Measurements from ENCODE around the gene CCM2.

CCM2 gene

DNA sequence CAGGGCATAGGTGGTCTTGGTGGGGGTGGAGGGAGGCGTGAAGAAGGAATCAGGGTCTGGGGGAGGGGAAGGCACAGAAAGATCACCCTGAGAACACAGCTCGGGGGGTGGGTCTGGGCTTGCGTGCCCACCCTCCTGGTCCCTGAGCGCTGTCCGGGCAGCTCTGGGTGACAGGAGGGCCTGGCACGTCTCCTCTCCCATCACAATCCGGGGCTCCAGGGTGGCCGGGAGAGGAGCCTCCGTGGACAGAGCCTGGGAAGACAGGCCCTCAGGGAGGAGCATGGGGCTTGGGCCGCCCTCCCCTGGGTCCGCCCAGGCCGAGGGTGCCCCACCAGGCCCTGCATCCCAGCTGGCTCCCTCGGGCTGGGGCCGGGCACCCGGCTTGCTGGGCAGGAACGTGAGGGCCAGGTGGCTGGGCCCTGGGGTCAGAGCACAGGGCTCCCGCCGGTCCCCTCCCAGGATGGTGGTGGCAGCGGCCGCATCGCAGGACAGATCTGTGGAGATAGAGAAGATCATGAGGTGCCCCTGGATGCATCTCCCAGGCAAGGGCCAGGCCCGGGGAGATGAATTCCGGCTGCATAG, 85.7 kb downstream of the CCM2 start:
- DNase-seq: no peak

DNA sequence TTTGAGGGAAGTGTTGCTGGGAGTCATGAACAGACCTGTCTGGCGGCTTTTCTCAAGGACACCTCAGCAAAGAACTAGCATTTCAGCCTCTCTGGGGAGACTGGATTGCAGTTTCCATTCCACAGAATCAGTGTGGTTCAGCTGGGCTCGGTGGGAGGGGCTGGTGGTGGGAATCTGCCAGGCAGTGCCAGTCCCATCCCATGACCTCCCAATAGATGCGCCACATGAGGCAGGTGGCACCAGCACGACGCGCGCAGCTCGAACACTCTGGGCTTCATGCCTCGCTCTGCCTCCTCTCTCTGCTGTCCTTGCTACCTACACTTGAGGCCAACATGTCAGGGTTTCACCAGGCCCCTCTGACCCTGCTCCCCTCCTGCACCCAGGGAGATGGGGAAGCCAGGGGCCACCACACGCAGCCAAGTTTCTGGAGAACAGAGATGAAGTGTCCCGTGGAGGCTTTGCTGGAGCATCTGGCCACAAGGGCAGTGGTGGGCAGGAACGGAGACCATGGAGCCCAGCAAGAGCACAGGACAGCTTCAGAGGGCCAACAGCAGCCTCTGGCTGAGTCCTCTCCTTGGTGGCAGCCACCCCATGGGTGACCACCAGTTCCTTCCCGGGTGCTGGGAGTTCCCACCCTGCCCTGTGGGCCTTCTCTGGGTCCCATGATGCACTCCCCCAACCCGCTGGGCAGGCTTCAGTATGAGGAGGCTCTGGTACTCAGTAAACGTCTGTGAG, 86.5 kb downstream of the CCM2 start:
- no peak for DNase-seq

DNA sequence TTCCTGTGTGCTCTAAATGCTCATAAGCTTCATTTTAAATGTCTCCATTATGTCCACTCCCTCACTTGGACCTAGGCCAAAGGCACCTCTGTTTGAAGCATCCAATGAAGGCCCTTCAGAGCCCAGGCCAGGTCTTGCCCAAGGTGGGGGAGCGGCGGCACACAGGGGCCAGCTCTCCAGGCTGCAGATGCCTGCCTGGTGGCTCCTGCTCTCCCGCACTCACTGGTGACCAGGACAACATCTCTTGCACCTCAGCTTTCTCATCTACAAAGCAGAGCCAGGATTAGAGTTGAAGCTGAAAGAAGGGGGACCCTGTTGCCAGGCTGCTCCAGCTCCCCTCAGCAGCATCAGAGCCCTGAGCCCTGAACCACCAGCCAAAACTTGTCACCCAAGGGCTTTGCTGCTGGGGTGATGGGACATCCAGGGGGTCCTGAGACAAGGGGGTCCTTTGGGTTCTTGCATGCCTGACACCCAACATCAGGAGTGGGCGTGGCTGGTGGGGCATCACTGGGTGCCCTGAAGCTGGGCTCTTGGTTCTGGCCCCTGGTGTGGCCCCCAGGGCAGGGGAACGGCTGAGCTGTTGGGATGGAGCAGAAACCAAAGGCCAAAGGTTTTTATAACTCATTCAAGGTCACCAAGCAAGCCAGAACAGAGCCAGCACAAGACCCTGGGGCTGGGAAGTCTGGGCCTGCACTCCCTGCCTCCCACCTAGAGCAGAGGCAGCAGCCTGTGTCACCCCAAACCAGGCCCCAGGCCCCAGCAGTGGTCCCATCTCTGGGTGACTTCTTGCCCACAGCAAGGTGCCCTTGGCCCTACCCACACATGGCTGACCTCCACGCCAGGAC, 87.5 kb downstream of the CCM2 start:
- DNase-seq: no peak

DNA sequence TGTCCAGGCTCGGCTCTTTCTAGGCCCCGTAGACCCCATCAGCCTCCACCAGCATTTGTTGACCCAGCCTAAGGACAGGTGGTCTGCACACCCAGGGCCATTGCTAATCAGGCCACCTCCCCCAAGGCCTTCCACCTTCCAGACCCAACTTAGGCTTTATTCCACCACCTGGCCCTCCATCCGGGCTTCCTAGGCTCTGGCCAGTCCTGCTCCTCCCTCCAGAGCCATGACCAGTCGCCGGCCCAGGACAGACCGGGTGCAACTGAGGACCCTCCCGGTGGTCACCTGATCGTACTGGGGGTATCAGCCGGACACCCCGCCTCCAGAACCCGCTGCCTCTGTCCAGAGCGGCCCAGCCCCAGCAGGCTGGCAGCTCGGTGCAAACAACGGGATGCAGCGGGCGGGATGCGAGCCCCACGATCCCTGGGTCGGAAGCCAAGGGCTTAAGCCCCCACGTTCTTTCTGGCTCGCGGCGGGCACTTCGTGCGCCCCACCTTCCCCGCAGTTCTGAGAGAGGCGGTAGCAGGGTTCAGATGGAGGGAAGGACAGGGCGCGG, 88.2 kb downstream of the CCM2 start:
- DNase-seq: no peak

DNA sequence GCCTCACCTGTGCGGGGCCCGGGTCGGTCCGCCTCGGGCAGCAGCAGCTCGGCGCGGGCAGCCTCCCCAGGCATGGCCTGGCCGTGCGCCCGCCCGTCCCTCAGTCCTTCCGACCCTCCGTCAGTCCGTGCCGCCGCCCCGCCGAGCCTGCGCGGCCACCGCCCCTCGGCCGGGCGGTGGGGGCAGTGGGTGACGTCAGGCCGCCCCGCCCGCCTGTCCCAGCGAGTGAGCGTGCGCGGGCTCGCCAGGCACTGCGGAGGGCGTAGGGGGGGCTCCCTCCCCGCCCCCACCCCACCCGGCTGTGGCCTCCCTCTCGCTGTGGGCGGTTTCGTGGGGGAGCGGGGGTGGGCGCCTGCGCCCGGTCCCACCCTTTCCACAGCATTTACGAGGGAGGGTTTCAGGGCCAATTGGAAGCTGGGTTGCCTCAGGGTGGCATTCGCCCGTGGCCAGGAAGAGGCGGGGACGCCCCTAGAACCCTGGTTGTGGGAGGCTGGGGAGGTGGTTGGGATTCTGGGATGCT, 88.9 kb downstream of the CCM2 start, which contains the start of gene NACAD:
Gene NACAD, minus strand, starts transcription at position 149 of the 520 bp plus-strand sequence. Its CDS starts 75 bp downstream, at position 74.
- no peak for DNase-seq

DNA sequence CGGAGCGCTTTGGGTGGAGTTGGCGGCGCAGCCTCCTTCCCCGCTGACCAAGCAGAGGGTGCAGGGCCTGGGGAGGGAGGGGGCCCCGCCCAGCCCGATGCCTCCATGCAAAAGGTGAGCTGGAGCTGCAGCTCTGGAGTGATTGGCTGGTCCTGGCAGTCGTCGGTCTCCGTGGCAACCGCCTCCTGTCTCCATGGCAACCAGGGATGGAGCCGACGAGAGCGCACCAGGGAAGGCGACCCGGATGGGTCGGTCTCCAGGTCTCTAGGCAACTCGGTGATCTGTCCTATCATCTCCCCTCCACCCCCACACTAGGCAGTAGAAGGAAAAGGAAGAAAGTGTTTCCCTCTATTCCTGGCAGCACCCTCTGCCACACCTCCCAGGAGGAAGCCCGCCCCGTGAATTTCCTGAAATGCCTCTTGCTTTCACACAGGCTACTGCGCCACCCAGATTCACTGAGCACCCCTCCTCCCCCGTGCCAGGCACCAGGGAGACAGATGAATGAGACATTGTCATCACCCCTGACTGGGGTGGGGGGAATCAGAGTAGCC, 89.4 kb downstream of the CCM2 start:
- peak; percentile 42 for DNase-seq

DNA sequence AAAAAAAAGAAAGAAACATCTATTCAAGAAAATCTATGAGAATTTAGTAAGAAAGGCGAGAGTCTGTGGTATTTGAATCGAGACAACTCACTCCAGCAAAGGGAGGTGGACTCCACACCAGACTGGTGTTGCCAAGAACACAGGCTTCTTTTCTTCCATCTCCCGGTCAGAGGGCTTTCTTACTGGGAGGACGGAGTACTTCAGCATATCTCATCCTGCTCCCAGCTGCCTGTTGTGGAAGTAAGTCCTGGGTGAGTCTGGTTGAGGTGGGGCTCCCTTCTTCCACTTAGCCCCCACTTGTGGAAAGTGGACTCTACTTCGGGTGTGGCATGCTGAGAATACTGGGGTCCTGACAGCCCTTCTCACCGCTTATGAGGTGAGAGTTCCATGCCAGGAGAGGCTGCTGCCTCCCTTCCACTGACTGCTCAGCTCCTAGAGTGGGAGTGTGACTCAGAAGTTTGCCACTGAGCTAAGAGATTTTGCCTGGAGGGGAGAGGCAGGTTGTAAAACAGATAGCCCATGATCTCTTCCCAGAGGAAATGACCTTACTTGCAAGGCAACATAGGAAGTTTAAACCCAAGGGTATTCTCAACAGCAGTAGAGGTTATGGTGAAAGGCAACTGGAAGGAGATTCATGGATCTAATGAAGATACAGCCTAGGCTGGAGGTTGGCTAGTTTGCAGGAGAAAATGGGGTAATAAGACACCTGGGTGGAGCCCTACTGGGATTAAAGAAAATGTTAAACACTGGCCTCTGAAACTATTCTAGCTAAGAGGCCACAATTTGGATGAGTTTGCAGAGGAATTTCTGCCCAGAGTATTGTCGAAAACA, 92.3 kb downstream of the CCM2 start:
- DNase-seq: no peak

DNA sequence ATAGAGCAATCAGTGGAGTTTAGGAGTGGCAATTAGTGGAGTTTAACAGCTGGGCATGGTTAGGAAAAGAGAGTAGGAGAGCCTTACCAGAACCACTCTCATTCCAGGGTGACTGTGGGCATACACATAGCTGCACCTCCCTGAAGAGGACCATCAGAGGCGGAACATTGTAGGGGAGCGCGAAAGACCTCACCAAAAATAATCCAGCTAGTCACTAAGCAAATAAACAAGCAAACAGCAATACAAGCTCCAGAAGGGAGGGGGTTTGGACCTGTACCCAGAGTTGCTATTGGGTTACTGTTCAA, 92.9 kb downstream of the CCM2 start:
- DNase-seq: no peak

DNA sequence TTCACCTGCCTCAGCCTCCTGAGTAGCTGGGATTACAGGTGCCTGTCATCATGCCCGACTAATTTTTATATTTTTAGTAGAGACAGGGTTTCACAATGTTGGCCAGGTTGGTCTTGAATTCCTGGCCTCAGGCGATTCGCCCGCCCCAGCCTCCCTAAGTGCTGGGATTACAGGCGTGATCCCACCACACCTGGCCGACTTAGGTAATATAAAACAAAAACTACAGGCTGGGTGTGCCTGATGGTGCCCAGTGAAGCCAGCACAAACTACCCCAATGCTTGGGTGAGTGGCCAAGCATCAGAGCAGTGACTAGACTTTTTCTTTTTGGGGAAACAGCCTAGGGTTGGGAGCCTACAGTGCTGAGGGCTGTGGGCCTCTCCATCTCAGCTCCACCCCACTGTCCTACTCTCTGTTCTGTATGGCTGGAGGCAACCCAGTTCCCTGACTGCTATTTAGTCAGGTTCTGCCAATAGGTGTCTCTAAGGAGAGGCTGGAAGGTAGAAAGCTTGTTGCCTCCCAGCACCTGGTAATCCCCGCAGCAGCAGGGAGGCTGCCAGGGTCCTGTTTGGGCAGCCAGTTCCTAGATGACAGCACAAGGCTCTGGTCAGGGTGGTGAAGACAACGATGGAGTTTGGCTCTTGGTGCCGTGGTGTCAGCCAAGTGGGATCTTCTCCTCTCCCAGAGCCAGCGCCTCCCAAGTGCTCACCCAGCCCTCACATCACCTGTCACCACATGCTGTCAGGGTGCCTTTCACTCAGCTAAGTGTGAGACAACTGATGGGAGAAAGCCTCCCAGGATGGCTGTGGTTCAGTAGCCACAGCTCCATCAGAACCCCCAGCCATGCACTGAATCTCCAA, 99.2 kb downstream of the CCM2 start:
- no peak for DNase-seq

DNA sequence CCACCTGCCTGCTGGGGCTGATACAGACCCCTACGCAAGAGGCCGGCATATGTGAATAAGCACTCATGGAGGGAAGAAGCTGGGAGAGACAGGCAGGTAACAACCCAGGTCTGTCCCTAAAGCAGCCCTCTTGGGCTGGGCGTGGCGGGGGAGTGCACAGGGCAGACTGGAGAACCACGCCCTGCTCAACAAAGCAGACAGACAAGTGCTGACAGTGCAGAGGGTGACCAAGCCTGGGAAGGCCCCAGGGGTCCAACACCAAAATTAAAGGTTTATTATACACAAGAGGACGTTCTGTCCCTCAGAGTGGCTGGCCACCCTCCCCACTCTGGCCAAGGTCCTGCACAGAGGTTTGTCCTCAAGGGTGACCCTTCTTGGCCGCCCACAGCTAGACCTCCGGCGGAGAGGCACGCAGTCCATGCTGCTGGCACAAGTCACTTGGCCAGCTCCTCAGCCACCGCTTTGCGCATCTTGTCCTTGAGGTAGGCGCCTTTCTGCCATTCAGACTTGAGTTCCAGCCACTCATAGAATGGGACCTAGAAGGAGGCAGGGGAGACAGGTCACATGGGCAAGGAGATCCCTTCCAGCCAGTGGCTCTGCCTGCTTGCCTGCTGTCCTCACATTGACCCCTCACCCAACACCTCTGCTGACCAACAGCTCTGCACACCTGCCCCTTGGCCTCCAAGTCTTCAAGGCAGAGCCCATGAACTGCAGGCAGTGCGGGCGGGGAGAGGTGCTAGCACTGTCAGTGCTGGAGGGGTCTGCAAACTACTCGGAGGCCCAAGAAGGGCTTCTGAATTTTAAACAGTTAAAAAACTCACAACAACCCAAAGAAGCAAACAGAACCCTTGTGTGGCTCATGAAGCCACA, 100.1 kb downstream of the CCM2 start:
- DNase-seq: no peak

DNA sequence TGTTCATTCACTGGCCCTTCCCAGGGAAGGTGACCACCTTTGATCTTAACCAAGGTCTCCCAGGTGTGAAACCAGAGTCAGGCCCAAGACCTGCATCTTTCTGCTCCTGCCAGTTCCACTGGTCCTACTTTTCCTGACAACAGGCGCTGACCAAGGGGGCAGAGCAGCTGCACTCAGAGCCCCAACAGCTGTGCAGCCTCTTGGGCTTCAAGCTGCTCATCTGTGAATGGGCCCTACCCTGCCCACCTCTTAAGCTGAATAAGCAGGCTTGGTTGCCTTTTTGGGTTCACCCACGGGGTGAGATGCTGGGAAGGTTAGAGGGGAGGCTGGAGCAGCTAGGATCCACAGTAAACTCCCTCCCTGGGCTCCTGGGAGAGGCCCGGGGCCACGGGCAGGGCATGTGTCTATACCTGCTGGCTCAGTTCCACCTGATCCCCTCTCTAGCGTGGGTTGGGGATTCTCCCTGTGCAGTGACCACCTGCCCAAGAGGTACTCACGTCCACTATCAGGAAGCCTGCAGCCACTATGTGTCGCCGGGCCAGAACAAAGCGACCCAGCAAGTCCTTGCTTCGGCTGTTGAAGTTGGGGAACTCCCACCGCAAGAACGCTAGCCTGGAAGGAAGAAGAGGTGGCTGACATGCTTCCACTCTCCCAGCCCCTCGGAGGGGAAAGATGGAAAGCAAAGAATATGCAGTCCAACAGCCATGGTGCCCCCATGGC, 100.9 kb downstream of the CCM2 start:
- DNase-seq: no peak

DNA sequence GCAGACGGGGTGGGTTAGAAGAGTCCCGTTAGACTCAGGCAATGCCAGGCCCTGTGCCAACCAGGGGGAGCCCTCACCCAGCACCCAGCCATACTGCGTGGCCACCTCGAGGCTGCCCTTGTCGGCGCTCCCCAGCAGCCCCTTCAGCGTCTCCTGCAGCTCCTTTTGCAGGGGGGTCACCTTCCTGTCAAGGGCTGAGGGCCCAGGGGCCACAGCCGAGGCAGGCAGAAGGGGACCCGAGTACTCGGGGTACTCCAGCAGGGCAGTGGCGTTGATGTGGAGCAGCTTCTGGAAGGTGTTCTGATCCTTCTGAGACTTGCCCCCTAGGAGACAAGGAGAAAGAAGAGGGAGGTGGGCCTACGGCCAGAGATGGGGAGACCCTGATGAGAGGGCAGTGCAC, 101.7 kb downstream of the CCM2 start:
- no peak for DNase-seq

DNA sequence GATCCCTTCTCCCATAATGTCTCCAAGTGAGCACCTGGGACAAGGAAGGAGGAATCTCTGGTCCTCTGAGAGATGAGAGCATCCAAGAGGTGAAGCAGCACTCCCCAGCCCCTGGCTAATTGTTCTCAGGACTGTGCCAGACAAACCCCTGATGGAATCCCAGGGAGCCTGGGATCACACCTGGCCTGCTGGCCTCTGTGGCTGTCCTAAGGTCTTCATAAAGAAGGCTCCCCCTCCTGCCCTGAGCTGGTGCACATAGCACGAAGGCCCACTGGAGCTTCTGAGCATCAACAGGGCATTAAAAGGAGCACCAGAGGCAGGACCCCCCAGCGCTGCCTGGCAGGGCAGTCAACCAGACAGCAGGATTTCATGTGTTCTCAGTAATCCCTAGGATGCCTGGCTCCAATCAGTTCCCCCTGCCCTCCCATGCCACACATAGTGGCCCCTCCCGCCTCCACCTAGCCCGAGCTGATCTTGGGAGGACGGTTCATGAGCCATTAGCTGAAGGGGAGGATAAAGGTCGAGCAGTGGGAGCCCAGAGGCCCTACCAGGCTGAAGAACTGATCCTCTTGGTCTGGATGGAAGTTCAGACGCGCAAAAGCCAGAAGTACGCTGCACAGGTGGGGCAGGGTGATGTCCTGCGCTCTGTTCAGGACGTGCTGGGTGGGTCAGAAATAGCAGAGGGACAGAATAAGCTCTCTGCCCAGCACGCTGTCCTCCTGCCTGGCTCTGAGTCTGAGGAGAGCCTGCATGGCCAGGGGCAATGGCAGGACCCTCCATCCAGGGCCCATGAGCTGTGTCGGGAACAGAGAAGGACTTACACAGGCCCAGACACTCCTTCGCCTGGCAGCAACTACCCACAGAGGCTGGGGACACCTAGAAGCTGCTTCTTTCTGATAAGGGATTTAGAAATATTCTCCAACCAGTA, 103.0 kb downstream of the CCM2 start:
- no peak for DNase-seq

DNA sequence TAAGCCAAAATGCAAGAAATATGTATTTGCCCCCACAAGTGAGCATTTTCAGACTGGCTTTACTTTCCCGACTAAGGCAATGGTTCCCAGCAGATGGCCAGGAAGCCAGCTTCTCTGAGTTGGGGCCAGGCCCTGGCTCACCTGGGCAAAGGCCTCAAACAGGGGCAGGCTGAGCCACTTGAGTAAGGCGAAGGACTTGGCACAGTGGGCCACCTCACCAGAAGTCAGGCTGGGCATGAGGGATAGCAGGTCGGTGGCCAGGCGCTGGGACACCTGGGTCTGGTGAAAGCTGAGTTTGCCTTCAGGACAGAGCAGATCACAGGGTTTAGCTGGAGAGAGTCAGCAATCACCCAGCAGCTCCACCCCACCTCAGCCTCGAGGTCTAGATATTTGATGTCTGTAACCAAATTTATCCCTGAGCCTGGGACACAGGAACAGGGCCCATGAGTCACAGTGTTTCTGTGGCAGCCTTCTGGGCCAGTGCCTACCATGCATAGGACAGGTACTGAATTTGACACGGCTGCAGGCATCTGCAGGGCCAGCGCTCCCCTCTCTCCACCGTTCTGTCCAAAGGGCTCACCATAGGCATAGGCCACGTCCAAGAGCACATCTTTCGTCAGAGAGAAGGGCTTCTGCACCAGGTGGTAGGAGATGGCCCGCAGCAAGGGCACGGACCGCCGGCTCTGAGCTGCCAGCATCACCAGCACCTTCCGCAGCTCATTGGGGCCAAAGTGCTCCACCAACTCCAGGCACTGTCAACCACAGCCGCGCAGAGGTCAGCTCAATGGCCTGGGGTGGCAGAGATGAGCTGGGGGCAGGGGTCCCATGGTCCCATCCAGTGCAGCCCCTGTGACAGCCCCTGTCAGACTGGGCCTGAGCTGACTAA, 104.2 kb downstream of the CCM2 start:
- DNase-seq: no peak

DNA sequence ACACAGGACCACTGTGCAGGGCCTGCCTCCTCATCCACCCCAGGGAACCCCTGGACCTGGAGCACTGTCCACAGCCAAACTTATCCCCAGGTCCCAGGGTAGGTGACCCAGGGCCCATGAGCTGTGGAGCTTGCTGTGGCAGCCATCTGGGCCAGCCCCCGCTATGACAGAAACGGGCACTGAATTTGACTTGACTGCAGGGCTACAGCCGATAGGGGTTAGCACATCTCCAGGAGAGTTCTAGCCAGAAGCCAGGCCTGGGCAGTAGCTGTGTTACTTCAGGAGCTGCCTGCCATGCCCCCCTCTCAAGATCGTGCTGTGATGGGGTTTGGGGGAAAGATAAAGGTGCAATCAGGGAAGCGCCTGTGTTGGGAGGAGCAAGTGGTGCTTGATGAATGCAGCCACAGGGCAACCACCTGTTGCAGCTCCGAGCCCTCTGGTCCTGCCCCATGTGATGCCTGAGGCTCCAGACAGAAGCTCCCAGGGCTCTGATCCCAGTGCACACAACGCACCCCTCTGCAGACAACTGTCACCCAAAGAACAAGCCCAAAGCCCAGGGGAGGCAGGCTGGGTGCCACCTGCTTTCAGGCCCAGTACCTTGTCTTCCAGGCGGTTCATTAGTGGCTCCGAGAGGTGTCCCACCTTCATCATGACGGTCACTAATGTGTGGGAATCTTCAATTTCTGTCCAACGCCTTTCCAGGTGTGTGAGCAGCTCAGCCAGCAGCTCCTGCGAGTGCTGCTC, 105.0 kb downstream of the CCM2 start:
- DNase-seq: no peak

DNA sequence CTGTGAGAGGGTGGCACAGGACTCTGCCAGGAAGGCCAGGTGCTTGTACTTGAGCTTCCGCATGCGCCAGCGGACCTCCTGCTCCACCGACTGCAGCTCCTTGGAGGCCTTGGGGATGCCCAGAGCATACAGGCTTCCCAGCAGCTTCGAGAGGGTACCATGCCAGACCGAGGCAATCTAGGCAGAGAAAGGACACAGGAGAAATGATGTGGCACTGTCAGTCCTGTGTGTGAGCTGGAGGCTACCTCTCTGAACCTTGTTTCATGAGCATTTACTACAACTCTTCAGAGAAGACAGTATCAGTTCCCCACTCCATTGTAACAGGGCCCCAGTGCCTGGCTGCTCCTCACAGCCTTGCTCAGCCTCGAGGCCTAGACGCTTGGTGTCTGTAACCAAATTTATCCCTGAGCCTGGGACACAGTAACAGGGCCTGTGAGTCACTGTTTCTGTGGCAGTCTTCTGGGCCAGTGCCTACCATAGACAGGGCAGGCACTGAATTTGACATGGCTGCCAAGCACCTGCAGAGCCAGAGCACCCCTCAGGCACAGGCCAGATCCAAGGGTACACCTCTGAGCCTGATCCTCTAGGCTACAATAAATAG, 105.7 kb downstream of the CCM2 start:
- no peak for DNase-seq

Data from NCI-H2029 (cell line).